HEK293 (cell line): ENCODE measurements around the gene TAF8.

Experiments
- EGR2 ChIP-seq: fragments of 450-650 bp; formaldehyde crosslinking; IDR thresholded peaks from 2 replicates; pipeline ENCODE4 v1.5.1; 2016; ENCODE audit warnings: low read depth, missing biosample characterization, missing genetic modification characterization
- IKZF3 ChIP-seq: fragments of 450-650 bp; IDR thresholded peaks from 2 replicates; pipeline ENCODE4 v1.5.0; 2018; ENCODE audit warnings: missing biosample characterization, mild to moderate bottlenecking, missing genetic modification characterization, moderate library complexity
- KLF16 ChIP-seq: fragments of 450-650 bp; formaldehyde crosslinking; IDR thresholded peaks from 2 replicates; pipeline ENCODE4 v1.5.1; 2017; ENCODE audit warnings: missing biosample characterization, missing genetic modification characterization
- PRDM1 ChIP-seq: fragments of 450-650 bp; formaldehyde crosslinking; IDR thresholded peaks from 2 replicates; pipeline ENCODE4; 2016; ENCODE audit warnings: missing biosample characterization, missing genetic modification characterization
- SP2 ChIP-seq: fragments of 450-650 bp; formaldehyde crosslinking; IDR thresholded peaks from 2 replicates; pipeline ENCODE4 v1.5.1; 2016; ENCODE audit warnings: missing biosample characterization, missing genetic modification characterization
- SP3 ChIP-seq: fragments of 450-650 bp; formaldehyde crosslinking; IDR thresholded peaks from 2 replicates; pipeline ENCODE4 v1.5.1; 2016; ENCODE audit warnings: missing biosample characterization, missing genetic modification characterization
- SP7 ChIP-seq: fragments of 450-650 bp; formaldehyde crosslinking; IDR thresholded peaks from 2 replicates; pipeline ENCODE4 v1.5.1; 2016; ENCODE audit warnings: missing biosample characterization, missing genetic modification characterization
- TCF7L2 ChIP-seq: IDR thresholded peaks from 2 replicates; pipeline ENCODE4 v1.6.1; 2011; ENCODE audit warnings: low read depth, mild to moderate bottlenecking, inconsistent platforms, low read length, moderate library complexity, borderline replicate concordance
- ZBTB20 ChIP-seq: fragments of 450-650 bp; formaldehyde crosslinking; IDR thresholded peaks from 2 replicates; pipeline ENCODE4 v1.5.1; 2016; ENCODE audit warnings: missing biosample characterization, missing genetic modification characterization
- ZFP41 ChIP-seq: fragments of 450-650 bp; formaldehyde crosslinking; IDR thresholded peaks from 2 replicates; pipeline ENCODE4 v1.5.1; 2016; ENCODE audit warnings: missing biosample characterization, missing genetic modification characterization, borderline replicate concordance
- ZNF24 ChIP-seq: fragments of 450-650 bp; formaldehyde crosslinking; IDR thresholded peaks from 2 replicates; pipeline ENCODE4 v1.5.1; 2016; ENCODE audit warnings: missing biosample characterization, missing genetic modification characterization
- ZNF274 ChIP-seq, 2 experiments: fragments of 200-500 bp in 1 of 2; fragments of 450-650 bp in 1 of 2; sonication (Bioruptor generic) in 1 of 2; formaldehyde crosslinking in 1 of 2; IDR thresholded peaks; 2 replicates each; pipeline versions ENCODE4 v1.5.1 to v1.6.1; 2014 to 2016; ENCODE audit warnings: borderline replicate concordance in 1 of 2, inconsistent platforms in 1 of 2, low read length in 1 of 2, missing biosample characterization in 1 of 2, missing genetic modification characterization in 1 of 2
- ZNF302 ChIP-seq: fragments of 450-650 bp; formaldehyde crosslinking; IDR thresholded peaks from 2 replicates; pipeline ENCODE4 v1.5.1; 2016; ENCODE audit warnings: missing biosample characterization, missing genetic modification characterization, low read depth
- ZNF335 ChIP-seq: fragments of 450-650 bp; formaldehyde crosslinking; conservative IDR thresholded peaks from 2 replicates; pipeline ENCODE4 v1.5.1; 2016; ENCODE audit warnings: missing biosample characterization, missing genetic modification characterization
- ZNF514 ChIP-seq: fragments of 450-650 bp; formaldehyde crosslinking; IDR thresholded peaks from 2 replicates; pipeline ENCODE4 v1.5.1; 2016; ENCODE audit warnings: missing biosample characterization, missing genetic modification characterization
- ZNF560 ChIP-seq: fragments of 450-650 bp; formaldehyde crosslinking; IDR thresholded peaks from 2 replicates; pipeline ENCODE4 v1.5.1; 2017; ENCODE audit warnings: missing biosample characterization, missing genetic modification characterization, borderline replicate concordance
- ZNF600 ChIP-seq: fragments of 450-650 bp; formaldehyde crosslinking; IDR thresholded peaks from 2 replicates; pipeline ENCODE4 v1.5.1; 2016; ENCODE audit warnings: missing biosample characterization, missing genetic modification characterization
- ZNF623 ChIP-seq: fragments of 450-650 bp; formaldehyde crosslinking; IDR thresholded peaks from 2 replicates; pipeline ENCODE4 v1.5.1; 2016; ENCODE audit warnings: missing biosample characterization, missing genetic modification characterization
- ZXDB ChIP-seq: fragments of 450-650 bp; formaldehyde crosslinking; IDR thresholded peaks from 2 replicates; pipeline ENCODE4 v1.5.1; 2016; ENCODE audit warnings: missing biosample characterization, missing genetic modification characterization
- TF ChIP-seq, protein P1 (sequence below): fragments of 450-650 bp; formaldehyde crosslinking; IDR thresholded peaks from 2 replicates; pipeline ENCODE4 v1.5.1; 2016; ENCODE audit warnings: missing biosample characterization, missing genetic modification characterization
- TF ChIP-seq, protein P2 (sequence below): fragments of 450-650 bp; formaldehyde crosslinking; IDR thresholded peaks from 2 replicates; pipeline ENCODE4 v1.5.1; 2016; ENCODE audit warnings: missing biosample characterization, missing genetic modification characterization
- TF ChIP-seq, protein P3 (sequence below): fragments of 450-650 bp; formaldehyde crosslinking; IDR thresholded peaks from 2 replicates; pipeline ENCODE4 v1.5.1; 2016; ENCODE audit warnings: missing biosample characterization, missing genetic modification characterization
- TF ChIP-seq, protein P4 (sequence below): fragments of 450-650 bp; formaldehyde crosslinking; IDR thresholded peaks from 2 replicates; pipeline ENCODE4 v1.5.1; 2016; ENCODE audit warnings: missing biosample characterization, missing genetic modification characterization
- TF ChIP-seq, protein P5 (sequence below): fragments of 450-650 bp; formaldehyde crosslinking; IDR thresholded peaks from 2 replicates; pipeline ENCODE4 v1.5.1; 2016; ENCODE audit warnings: missing biosample characterization, missing genetic modification characterization
- TF ChIP-seq, protein P6 (sequence below): fragments of 450-650 bp; formaldehyde crosslinking; IDR thresholded peaks from 2 replicates; pipeline ENCODE4 v1.5.1; 2016; ENCODE audit warnings: missing biosample characterization, missing genetic modification characterization

TAF8 gene

DNA sequence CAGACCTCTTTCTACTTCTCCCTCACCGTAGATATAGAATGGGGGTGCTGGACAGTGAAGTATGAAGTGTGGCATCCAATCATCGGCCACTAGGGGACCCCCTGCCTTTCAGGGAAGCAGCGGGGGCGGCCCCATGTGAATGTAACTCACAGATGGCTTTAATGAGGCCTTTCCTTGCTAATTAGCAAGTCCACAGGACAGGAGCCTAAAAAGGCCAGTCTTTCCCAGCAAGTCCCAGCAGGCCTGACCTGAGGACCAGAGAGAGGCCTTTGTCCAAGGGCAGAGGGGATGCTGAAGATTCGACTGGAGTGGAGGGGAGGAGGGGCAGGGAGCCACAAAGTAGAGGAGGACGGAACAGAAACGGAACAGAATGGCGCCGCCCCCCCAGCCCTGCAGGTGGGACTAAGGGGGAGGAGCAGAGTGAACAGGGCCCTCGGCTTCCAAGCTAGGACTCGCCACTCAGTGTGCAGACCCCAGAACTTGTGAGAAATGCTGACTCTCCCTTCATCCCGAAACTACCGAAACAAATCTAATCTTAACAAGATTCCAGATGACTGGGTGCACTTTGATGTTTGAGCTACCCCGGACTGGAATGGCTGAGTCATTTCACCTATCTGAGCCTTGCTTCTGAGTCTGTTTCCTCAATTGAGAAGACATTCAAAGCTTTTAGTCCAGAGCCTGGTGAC lies 86.3 kb downstream of the TAF8 start (continued):
- TF ChIP-seq, protein P1, sequence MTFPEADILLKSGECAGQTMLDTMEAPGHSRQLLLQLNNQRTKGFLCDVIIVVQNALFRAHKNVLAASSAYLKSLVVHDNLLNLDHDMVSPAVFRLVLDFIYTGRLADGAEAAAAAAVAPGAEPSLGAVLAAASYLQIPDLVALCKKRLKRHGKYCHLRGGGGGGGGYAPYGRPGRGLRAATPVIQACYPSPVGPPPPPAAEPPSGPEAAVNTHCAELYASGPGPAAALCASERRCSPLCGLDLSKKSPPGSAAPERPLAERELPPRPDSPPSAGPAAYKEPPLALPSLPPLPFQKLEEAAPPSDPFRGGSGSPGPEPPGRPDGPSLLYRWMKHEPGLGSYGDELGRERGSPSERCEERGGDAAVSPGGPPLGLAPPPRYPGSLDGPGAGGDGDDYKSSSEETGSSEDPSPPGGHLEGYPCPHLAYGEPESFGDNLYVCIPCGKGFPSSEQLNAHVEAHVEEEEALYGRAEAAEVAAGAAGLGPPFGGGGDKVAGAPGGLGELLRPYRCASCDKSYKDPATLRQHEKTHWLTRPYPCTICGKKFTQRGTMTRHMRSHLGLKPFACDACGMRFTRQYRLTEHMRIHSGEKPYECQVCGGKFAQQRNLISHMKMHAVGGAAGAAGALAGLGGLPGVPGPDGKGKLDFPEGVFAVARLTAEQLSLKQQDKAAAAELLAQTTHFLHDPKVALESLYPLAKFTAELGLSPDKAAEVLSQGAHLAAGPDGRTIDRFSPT (tag by site-specific recombination): no peak; the same call in 1 of the 2 replicates
- TF ChIP-seq ZNF623 (tag by site-specific recombination) (0 out of 2 replicates have a peak, but pooled peaks have one; percentile 7), EGR2 (tag by site-specific recombination) (peak; percentile 42; the same call in 1 of the 2 replicates), ZNF600 (tag by site-specific recombination) (peak; percentile 72), TCF7L2 (peak; percentile 79), ZNF302 (no peak), SP3 (tag by site-specific recombination) (peak; percentile 71), ZXDB (tag by site-specific recombination) (peak; percentile 58), ZNF514 (tag by site-specific recombination) (no peak), ZNF24 (0 out of 2 replicates have a peak, but pooled peaks have one; percentile 43), ZFP41 (tag by site-specific recombination) (no peak), ZNF560 (tag by site-specific recombination) (no peak), ZNF335 (tag by site-specific recombination) (peak; percentile 30), PRDM1 (tag by site-specific recombination) (no peak; the same call in 1 of the 2 replicates), IKZF3 (0 out of 2 replicates have a peak, but pooled peaks have one; percentile 7), SP2 (tag by site-specific recombination) (peak; percentile 63), KLF16 (peak; percentile 50; the same call in 1 of the 2 replicates), ZNF274 (IDR thresholded peaks at IDR 0.05; ENCODE audit: low read length) (no peak), ZNF274 (tag by site-specific recombination; IDR thresholded peaks at IDR 0.05; ENCODE audit: borderline replicate concordance) (no peak), SP7 (tag by site-specific recombination) (peak; percentile 58; the same call in 1 of the 2 replicates), ZBTB20 (tag by site-specific recombination) (peak; percentile 56; the same call in 1 of the 2 replicates)
- TF ChIP-seq, protein P2, sequence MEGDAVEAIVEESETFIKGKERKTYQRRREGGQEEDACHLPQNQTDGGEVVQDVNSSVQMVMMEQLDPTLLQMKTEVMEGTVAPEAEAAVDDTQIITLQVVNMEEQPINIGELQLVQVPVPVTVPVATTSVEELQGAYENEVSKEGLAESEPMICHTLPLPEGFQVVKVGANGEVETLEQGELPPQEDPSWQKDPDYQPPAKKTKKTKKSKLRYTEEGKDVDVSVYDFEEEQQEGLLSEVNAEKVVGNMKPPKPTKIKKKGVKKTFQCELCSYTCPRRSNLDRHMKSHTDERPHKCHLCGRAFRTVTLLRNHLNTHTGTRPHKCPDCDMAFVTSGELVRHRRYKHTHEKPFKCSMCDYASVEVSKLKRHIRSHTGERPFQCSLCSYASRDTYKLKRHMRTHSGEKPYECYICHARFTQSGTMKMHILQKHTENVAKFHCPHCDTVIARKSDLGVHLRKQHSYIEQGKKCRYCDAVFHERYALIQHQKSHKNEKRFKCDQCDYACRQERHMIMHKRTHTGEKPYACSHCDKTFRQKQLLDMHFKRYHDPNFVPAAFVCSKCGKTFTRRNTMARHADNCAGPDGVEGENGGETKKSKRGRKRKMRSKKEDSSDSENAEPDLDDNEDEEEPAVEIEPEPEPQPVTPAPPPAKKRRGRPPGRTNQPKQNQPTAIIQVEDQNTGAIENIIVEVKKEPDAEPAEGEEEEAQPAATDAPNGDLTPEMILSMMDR (tag by site-specific recombination): peak; percentile 80
- TF ChIP-seq, protein P3, sequence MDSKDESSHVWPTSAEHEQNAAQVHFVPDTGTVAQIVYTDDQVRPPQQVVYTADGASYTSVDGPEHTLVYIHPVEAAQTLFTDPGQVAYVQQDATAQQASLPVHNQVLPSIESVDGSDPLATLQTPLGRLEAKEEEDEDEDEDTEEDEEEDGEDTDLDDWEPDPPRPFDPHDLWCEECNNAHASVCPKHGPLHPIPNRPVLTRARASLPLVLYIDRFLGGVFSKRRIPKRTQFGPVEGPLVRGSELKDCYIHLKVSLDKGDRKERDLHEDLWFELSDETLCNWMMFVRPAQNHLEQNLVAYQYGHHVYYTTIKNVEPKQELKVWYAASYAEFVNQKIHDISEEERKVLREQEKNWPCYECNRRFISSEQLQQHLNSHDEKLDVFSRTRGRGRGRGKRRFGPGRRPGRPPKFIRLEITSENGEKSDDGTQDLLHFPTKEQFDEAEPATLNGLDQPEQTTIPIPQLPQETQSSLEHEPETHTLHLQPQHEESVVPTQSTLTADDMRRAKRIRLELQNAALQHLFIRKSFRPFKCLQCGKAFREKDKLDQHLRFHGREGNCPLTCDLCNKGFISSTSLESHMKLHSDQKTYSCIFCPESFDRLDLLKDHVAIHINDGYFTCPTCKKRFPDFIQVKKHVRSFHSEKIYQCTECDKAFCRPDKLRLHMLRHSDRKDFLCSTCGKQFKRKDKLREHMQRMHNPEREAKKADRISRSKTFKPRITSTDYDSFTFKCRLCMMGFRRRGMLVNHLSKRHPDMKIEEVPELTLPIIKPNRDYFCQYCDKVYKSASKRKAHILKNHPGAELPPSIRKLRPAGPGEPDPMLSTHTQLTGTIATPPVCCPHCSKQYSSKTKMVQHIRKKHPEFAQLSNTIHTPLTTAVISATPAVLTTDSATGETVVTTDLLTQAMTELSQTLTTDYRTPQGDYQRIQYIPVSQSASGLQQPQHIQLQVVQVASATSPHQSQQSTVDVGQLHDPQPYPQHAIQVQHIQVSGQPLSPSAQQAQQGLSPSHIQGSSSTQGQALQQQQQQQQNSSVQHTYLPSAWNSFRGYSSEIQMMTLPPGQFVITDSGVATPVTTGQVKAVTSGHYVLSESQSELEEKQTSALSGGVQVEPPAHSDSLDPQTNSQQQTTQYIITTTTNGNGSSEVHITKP (tag by site-specific recombination): peak; percentile 60; the same call in 1 of the 2 replicates
- TF ChIP-seq, protein P4, sequence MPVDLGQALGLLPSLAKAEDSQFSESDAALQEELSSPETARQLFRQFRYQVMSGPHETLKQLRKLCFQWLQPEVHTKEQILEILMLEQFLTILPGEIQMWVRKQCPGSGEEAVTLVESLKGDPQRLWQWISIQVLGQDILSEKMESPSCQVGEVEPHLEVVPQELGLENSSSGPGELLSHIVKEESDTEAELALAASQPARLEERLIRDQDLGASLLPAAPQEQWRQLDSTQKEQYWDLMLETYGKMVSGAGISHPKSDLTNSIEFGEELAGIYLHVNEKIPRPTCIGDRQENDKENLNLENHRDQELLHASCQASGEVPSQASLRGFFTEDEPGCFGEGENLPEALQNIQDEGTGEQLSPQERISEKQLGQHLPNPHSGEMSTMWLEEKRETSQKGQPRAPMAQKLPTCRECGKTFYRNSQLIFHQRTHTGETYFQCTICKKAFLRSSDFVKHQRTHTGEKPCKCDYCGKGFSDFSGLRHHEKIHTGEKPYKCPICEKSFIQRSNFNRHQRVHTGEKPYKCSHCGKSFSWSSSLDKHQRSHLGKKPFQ (tag by site-specific recombination): peak; percentile 67; the same call in 1 of the 2 replicates
- TF ChIP-seq, protein P5, sequence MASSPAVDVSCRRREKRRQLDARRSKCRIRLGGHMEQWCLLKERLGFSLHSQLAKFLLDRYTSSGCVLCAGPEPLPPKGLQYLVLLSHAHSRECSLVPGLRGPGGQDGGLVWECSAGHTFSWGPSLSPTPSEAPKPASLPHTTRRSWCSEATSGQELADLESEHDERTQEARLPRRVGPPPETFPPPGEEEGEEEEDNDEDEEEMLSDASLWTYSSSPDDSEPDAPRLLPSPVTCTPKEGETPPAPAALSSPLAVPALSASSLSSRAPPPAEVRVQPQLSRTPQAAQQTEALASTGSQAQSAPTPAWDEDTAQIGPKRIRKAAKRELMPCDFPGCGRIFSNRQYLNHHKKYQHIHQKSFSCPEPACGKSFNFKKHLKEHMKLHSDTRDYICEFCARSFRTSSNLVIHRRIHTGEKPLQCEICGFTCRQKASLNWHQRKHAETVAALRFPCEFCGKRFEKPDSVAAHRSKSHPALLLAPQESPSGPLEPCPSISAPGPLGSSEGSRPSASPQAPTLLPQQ (tag by site-specific recombination): no peak
- TF ChIP-seq, protein P6, sequence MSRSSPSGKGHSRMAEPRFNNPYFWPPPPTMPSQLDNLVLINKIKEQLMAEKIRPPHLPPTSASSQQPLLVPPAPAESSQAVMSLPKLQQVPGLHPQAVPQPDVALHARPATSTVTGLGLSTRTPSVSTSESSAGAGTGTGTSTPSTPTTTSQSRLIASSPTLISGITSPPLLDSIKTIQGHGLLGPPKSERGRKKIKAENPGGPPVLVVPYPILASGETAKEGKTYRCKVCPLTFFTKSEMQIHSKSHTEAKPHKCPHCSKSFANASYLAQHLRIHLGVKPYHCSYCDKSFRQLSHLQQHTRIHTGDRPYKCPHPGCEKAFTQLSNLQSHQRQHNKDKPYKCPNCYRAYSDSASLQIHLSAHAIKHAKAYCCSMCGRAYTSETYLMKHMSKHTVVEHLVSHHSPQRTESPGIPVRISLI: no peak
